Stimulated activated CD4-positive, alpha-beta T cell treated with anti-CD3 and anti-CD28 coated beads, Interleukin-1b, Interleukin-23, amount 100 ng/mL, for 4 hours (primary cell): ENCODE data around the gene UBE2I.
"Not testable (repeated sequence)": the region's sequence is repeated elsewhere in the genome, so short reads cannot be mapped to it uniquely, and the experiment has no call there.

Source experiments
- DNase-seq, 2 donors: peaks; one replicate each; pipeline ENCODE4 v3.0.0-alpha.2; 2020; ENCODE audit warnings: low read depth in 2 of 2

UBE2I gene

GRCh38 chr16:1293921-1294656, 15.3 kb upstream of the UBE2I start:
- DNase-seq = no peak

DNA sequence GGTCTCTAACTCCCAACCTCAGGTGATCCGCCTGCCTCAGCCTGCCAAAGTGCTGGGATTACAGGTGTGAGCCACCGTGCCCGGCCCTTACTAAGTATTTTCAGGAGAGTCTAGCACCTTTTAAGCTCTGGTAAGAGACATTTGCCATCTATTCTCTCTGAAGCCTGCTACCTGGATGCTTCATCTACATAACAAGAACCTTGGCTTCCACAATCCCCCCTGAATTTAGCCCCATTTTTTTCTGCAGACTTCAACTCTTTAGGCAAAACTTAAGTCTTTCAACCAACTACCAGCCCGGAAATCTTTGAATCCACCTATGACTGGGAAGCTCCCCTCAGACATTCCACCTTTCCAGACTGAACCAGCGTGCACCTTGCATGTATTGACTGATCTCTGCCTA, 14.0 kb upstream of the UBE2I start:
- no peak for DNase-seq

GRCh38 chr16:1296688-1297017, 12.8 kb upstream of the UBE2I start:
- not testable (repeated sequence) for DNase-seq

- DNase-seq = no peak
Measured at GRCh38 chr16:1297018-1297696, 12.3 kb upstream of the UBE2I start.

- no peak for DNase-seq
Measured at GRCh38 chr16:1298406-1298805, 11.0 kb upstream of the UBE2I start.

GRCh38 chr16:1299012-1299867, 10.2 kb upstream of the UBE2I start:
- no peak for DNase-seq

DNA sequence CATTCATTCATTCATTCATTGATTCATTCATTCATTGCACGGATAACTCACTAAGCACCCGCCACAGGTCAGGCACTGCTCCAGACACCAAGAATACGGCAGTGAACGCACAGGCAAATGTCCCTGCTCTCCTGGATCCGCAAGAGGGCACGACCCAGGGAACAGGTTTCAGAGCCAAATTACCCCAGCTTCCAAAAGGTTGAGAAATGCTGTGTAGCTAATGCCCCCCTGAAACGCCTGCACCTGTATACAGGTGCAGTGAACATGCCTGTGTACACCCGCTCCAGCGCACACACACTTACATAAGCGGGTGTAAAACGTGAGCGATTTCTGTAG, 9.6 kb upstream of the UBE2I start:
- no peak for DNase-seq

DNA sequence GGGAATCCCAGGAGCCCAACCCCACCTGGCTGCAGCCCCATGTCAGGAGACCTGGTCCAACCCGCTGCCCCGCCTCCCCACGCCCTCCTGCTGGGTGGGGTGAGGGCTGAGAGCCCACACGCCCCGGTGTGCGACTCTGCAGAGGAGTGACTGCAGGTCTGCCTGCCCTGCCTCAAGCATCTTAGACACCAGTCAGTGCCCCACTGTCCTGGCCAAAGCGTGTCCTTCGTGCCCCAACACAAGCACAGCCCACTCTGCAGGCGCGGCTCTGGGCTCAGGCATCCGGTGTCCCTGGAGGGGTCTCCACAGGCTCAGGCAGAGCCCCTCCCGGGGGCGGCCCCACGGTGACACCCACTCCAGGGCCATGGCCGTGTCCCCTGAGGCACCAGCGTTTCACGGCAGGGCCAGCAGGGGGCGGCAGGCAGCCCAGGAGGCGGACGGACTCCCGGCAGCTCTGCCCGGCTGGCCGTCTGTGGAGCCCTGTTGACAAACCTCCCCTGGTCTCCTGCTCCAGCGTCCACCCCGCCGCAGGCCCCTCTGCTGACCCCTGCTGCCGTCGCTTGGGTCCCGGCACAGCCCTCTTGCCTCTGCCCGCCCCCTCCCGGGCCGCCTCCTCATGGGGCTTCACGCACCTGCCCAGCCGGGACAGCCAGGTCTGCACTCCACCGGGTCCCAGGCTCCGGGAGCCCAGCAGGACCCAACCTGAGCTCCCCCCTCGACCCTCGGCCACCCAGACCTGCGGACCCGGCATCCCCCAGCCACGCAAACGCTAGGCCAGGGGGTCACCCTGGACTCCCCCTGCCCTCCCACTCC, 8.6 kb upstream of the UBE2I start:
- DNase-seq = peak; percentile 50 to 67

DNA sequence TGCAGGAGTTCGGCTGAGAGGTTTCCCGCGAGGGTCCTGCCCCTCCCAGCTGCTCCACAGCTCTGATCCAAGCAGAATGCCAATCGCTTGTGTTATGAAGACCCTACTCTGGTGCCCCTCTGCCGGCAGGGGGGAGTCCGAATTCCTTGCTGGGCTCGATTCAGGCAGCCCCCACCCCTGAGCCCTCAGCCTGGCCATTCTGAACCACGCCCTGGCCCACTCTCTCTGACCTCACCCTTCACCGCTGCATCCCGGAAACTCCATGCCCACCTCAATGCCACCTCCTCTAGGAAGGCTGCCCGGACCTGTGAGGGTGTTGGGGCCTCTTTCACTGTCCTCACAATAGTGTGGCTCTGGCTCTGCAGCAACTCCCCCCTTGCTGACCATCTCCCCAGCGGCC, 7.9 kb upstream of the UBE2I start:
- no peak for DNase-seq

DNA sequence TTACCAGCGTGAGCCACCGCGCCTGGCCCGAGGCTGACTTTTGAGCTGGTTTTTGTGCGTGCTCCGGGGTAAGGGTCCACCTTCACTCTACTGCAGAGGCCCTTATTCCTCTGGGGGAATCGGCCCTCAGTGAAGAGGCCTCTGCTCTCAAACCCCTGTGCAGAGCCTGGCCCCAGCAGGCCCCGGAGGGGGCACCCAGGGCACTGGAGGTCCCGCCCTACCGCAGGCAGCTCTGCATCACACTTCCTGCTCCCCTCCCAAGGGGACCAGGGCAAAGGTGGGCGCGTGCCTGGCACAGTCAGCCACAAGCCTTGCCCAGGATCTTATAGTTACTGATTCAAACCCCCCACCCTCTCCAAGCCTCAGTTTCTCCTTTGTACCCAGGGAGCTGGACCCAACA, 3.6 kb upstream of the UBE2I start:
- DNase-seq = no peak

DNA sequence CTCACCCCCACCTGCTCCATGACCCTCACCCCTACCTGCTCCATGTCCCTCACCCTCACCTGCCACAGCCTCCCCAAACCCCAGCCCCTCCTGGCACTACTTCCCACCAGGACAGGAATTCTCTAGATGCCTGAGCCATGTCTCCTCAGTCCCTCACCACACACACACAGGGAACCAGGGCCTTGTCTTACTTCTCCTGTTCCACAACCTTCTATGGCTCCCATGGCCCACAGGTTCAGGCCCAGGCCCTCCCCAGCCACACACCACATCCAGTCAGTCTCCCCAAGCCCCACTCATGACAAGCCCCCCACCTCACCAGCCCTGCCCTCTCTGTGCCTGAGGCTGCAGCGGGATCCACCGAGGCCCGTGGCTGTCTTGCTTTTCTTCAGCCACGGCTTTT, 3.1 kb upstream of the UBE2I start:
- no peak for DNase-seq

GRCh38 chr16:1308036-1308976, 1.1 kb upstream of the UBE2I start:
- no peak for DNase-seq

DNA sequence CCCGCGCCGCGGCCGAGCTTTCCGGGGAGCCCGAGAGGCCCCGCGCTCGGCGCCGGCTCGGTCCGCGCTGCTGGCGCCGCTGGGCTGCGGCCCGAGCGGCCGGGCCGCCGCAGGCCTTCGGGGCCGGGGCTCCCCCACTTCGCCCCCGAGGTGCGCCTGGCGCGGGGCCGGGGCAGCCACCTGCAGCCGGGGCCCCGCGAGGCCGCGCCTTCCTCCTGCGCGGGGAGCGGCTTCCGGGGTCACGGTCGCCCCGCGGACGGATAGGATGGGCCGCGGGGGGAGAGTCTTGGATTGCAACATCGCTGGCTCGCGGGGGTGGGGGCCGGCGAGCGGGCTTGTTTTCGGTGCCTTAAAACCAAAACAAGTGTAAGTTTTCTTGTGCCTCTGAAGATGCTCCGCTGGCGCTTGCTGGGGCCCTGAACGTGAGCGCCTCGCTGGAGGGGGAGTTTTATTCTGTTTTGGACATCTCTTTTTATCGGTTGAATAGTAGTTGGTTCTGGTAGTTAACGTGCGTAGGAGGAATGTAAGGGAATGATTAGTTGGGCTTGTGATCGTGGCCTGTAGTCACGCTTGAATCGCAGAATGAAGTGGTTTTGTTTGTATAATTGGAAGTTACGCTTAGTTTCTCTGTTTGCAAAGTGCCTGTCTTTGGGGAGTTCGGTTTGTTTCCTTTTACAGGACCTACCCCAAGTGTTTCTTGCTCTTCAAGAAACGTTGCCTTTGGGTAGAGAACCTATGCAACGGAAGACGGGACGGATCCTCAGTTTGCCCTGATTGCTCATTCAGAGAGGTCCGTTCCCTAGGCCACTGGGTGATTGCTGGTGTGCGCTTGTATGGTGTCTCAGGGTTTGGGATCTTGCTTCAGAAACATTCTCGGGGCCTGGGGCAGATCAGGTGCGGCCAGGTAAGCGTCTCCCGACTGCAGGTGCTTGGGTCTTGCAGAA, 724 bp downstream of the UBE2I start:
- DNase-seq = peak in 1 of 2 donors; percentile 52

GRCh38 chr16:1310832-1311200, 1.4 kb downstream of the UBE2I start:
- DNase-seq = no peak

- no peak for DNase-seq
Measured at GRCh38 chr16:1311212-1311737, 1.8 kb downstream of the UBE2I start.

- no peak for DNase-seq
Measured at GRCh38 chr16:1311738-1312466, 2.5 kb downstream of the UBE2I start.

DNA sequence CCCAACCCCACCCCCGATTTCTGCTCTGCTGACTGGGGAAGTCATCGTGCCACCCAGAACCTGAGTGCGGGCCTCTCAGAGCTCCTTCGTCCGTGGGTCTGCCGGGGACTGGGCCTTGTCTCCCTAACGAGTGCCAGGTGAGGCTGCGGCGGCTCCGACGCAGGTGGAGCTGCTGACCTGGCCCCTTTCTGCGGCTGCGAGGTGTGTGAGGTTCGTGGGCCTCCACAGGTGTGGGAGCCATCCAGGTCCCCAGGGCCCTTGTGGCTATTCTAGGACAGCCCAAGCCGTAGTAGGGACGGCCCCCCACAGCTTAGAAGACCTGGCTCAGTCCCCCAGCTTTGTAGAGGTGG, 3.0 kb downstream of the UBE2I start:
- no peak for DNase-seq

DNA sequence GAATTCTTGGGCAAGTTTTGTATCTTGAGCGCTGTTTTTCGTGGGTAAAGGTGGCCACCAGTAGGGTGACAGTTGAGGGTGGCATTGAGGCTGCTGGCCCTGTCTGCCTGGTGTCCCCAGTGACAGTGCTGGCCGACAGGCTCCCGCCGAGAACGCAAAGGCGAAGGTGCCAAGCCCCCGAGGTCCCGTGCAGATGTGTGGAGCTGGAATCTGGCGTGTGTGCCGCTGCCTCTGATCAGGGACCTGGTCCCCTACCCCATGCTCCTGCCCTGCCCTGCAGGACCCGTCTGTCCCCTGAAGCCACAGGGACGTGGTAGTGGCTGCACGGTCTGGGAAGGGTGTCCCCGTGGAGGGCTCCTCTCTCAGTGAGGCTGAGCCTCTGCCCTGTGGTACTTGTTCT, 3.5 kb downstream of the UBE2I start:
- no peak for DNase-seq
